HG03045 (cell line): ENCODE data around the gene BTN3A1.
"Not testable (repeated sequence)": the region's sequence is repeated elsewhere in the genome, so short reads cannot be mapped to it uniquely, and the experiment has no call there.

Experiments used
- ATAC-seq: cut with Tn5 transposase; IDR thresholded peaks from one replicate; pipeline ENCODE4 v1.9.1; 2021; ENCODE audit warnings: mild to moderate bottlenecking, moderate library complexity; ENCODE audit not compliant: unreplicated experiment

BTN3A1 gene

GRCh38 chr6:26378143-26378542, 23.9 kb upstream of the BTN3A1 start:
- ATAC-seq: not testable (repeated sequence)

GRCh38 chr6:26379292-26379691, 22.8 kb upstream of the BTN3A1 start:
- no peak for ATAC-seq

GRCh38 chr6:26379740-26380139, 22.3 kb upstream of the BTN3A1 start:
- no peak for ATAC-seq

- no peak for ATAC-seq
Observed at GRCh38 chr6:26380256-26380655, 21.8 kb upstream of the BTN3A1 start.

GRCh38 chr6:26382121-26382520, 20.0 kb upstream of the BTN3A1 start:
- ATAC-seq: no peak

GRCh38 chr6:26383624-26384417, 18.3 kb upstream of the BTN3A1 start:
- ATAC-seq: peak; percentile 25

GRCh38 chr6:26385734-26386125, 16.3 kb upstream of the BTN3A1 start:
- ATAC-seq: no peak

- no peak for ATAC-seq
Observed at GRCh38 chr6:26387565-26387964, 14.5 kb upstream of the BTN3A1 start.

- ATAC-seq: no peak
Observed at GRCh38 chr6:26388014-26388413, 14.1 kb upstream of the BTN3A1 start.

GRCh38 chr6:26388441-26388840, 13.6 kb upstream of the BTN3A1 start:
- ATAC-seq: no peak

GRCh38 chr6:26389349-26389894, 12.7 kb upstream of the BTN3A1 start:
- no peak for ATAC-seq

- no peak for ATAC-seq
Observed at GRCh38 chr6:26390531-26390930, 11.5 kb upstream of the BTN3A1 start.

GRCh38 chr6:26392932-26393636, 9.0 kb upstream of the BTN3A1 start:
- no peak for ATAC-seq

GRCh38 chr6:26394289-26394688, 7.8 kb upstream of the BTN3A1 start:
- ATAC-seq: no peak

- no peak for ATAC-seq
Observed at GRCh38 chr6:26398555-26398954, 3.5 kb upstream of the BTN3A1 start.

- ATAC-seq: no peak
Observed at GRCh38 chr6:26400626-26401025, 1.4 kb upstream of the BTN3A1 start.

- ATAC-seq: no peak
Observed at GRCh38 chr6:26401389-26401986, 587 bp upstream of the BTN3A1 start.

- ATAC-seq: no peak
Observed at GRCh38 chr6:26403893-26404292, 1.8 kb downstream of the BTN3A1 start.

- ATAC-seq: no peak
Observed at GRCh38 chr6:26404546-26404945, 2.5 kb downstream of the BTN3A1 start.

- ATAC-seq: no peak
Observed at GRCh38 chr6:26408828-26409730, 7.0 kb downstream of the BTN3A1 start.

- ATAC-seq: no peak
Observed at GRCh38 chr6:26411751-26412150, 9.7 kb downstream of the BTN3A1 start.
